Adipocyte (in vitro differentiated cells): ENCODE data around the gene CCR4.
A peak's percentile ranks its signal among the peaks of the same experiment; 100 is the strongest.
"Not testable (repeated sequence)": the region's sequence is repeated elsewhere in the genome, so short reads cannot be mapped to it uniquely, and the experiment has no call there.

Experiments
- DNase-seq: peaks from one replicate; pipeline ENCODE4 v3.0.0-alpha.2; 2015; ENCODE audit warnings: low read depth
- H3K27me3 ChIP-seq: replicated peaks from 2 replicates; pipeline ENCODE4 v1.7.0; 2013; ENCODE audit warnings: mild to moderate bottlenecking, low read length, moderate library complexity; ENCODE audit not compliant: control insufficient read depth, insufficient read depth
- H3K36me3 ChIP-seq: 2 replicates; pipeline ENCODE4 v1.7.0; 2013; ENCODE audit warnings: low read length, mild to moderate bottlenecking, moderate library complexity; ENCODE audit not compliant: control insufficient read depth, insufficient read depth, severe bottlenecking
- H3K4me1 ChIP-seq: 2 replicates; pipeline ENCODE4 v1.7.0; 2013; ENCODE audit warnings: mild to moderate bottlenecking, low read length, moderate library complexity; ENCODE audit not compliant: control insufficient read depth, insufficient read depth
- H3K4me3 ChIP-seq: 2 replicates; pipeline ENCODE4 v1.7.0; 2013; ENCODE audit warnings: mild to moderate bottlenecking, low read length, moderate library complexity
- H3K9ac ChIP-seq: 2 replicates; pipeline ENCODE4 v1.7.0; 2013; ENCODE audit warnings: mild to moderate bottlenecking, low read length, moderate library complexity
- H3K9me3 ChIP-seq: 2 replicates; pipeline ENCODE4 v1.7.0; 2013; ENCODE audit warnings: mild to moderate bottlenecking, low read length, moderate library complexity; ENCODE audit not compliant: control insufficient read depth

Gene CCR4

DNA sequence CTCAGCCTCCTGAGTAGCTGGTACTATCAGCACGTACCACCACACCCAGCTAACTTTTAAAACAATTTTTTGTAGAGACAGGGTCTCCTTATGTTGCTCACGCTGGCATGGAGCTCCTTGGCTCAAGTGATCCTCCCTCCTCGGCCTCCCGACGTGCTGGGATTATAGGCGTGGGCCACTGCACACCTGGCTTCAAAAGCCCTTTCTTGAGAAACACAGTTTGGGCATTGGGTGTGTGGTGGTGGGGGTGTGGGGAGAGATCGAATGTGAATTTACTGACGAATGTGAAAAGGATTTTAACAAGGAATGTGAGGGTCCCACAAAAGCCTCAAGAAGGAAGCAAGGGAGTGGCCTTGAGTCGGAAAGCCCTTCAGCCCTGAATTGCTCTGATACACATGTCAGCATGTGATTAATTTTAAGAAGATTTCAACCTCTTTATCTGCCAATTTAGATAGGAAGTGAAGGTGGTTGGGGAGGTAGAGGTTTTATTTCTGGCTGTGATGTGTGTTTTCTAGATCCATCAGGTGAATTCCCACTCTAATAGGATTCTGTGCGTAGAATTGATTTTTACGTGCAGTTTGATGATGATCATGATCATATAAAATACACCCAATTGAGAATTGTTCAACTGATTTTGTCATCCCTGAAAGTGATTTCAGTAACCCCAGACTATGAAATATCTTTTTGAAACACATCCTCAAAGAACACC lies 1.1 kb downstream of the CCR4 start:
- peaks cover 8% of the 10 kb centered on the region for H3K27me3 ChIP-seq
- no peaks in the 10 kb centered on the region for H3K9me3 ChIP-seq
- no peaks in the 10 kb centered on the region for H3K4me1 ChIP-seq
- H3K36me3 ChIP-seq, result no peaks in the 10 kb centered on the region
- no peak for DNase-seq
- no peak overlapping the region for H3K9ac ChIP-seq
- H3K4me3 ChIP-seq, result no peak overlapping the region

DNA sequence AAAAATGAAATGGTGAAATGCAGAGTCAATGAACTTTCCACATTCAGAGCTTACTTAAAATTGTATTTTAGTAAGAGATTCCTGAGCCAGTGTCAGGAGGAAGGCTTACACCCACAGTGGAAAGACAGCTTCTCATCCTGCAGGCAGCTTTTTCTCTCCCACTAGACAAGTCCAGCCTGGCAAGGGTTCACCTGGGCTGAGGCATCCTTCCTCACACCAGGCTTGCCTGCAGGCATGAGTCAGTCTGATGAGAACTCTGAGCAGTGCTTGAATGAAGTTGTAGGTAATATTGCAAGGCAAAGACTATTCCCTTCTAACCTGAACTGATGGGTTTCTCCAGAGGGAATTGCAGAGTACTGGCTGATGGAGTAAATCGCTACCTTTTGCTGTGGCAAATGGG lies 3.1 kb downstream of the CCR4 start:
- no peaks in the 10 kb centered on the region for H3K4me1 ChIP-seq
- no peak overlapping the region for H3K4me3 ChIP-seq
- no peak for DNase-seq
- no peak overlapping the region for H3K9ac ChIP-seq
- H3K36me3 ChIP-seq, result no peaks in the 10 kb centered on the region
- no peaks in the 10 kb centered on the region for H3K9me3 ChIP-seq
- peaks cover 8% of the 10 kb centered on the region for H3K27me3 ChIP-seq

DNA sequence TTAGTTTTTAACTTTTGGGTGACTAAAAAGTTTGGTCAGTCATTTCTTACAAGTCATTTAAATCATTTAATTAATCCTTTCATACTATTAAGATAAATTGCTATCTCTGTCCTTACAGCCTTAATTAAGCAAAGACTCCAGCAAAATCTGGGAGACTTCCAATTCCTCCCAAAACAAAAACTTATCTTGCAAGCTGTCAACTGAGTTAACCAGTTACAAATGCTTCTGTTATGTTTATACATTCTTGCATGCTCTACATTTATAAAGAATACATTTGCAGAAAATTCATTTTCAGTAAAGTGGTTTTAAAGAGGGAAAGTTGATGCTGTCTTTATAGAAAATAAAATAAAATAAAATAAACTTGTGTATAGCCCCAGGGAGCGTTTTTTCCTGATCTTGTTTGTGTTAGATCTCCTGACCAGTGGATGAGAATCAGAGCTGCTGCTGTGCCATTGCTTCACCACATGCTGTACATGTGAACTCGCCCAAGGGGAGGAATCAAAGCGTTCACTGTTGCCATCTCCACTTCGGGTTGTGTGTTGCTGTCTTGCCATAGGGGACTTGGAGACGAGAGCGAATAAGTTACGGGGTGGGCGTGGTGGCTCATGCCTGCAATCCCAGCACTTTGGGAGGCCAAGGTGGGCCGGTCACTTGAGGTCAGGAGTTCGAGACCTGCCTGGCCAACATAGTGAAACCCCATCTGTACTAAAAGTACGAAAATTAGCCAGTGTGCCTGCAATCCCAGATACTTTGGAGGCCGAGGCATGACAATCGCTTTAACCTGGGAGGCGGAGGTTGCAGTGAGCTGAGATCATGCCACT lies 5.5 kb downstream of the CCR4 start:
- DNase-seq, result peak; percentile 56
- Histone ChIP-seq H3K4me1 (no peaks in the 10 kb centered on the region), H3K4me3 (no peak overlapping the region), H3K36me3 (no peaks in the 10 kb centered on the region), H3K9ac (no peak overlapping the region), H3K9me3 (no peaks in the 10 kb centered on the region), H3K27me3 (no peaks in the 10 kb centered on the region)

DNA sequence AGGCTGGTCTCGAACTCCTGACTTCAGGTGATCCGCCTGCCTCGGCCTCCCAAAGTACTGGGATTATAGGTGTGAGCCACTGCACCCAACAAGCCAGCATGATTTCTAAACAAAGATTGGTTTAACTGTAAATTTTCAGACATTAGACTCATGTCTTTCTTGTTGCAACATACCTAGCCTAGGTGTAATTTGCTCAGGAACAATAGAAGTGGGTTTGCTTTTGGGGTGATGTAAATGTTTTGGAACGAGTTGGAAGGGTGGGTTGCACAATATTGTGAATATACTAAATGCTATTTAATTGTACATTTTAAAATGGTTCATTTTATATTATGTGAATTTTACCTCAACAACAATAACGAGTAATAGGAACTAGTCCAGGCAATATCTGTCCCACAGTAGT lies 7.1 kb downstream of the CCR4 start:
- Histone ChIP-seq H3K9ac (no peak overlapping the region), H3K27me3 (no peaks in the 10 kb centered on the region), H3K4me1 (no peaks in the 10 kb centered on the region), H3K36me3 (no peaks in the 10 kb centered on the region), H3K4me3 (no peak overlapping the region), H3K9me3 (no peaks in the 10 kb centered on the region)
- no peak for DNase-seq

DNA sequence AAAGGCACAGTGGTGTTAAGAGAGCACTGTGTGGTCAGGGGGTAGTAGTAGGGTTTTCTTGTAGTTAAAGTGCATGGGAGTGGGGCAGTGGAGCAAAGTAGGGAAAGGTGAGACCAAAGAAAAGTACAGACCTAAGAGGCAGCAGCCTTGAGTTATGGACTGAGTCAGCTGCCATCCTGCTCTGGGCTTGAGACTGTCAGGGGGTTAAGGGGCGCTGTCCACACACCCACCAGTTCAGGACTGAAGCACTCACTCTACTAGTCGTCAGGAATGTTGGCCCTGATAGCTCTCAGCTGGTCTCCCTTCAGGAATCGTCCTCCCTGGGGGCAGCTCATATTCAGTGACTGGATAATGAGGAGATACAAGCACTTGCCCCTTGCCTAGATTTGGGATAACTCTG lies 7.9 kb downstream of the CCR4 start:
- H3K9me3 ChIP-seq, result no peaks in the 10 kb centered on the region
- no peak overlapping the region for H3K4me3 ChIP-seq
- no peak overlapping the region for H3K9ac ChIP-seq
- H3K27me3 ChIP-seq, result peaks cover 5% of the 10 kb centered on the region
- no peaks in the 10 kb centered on the region for H3K4me1 ChIP-seq
- H3K36me3 ChIP-seq, result no peaks in the 10 kb centered on the region
- no peak for DNase-seq

DNA sequence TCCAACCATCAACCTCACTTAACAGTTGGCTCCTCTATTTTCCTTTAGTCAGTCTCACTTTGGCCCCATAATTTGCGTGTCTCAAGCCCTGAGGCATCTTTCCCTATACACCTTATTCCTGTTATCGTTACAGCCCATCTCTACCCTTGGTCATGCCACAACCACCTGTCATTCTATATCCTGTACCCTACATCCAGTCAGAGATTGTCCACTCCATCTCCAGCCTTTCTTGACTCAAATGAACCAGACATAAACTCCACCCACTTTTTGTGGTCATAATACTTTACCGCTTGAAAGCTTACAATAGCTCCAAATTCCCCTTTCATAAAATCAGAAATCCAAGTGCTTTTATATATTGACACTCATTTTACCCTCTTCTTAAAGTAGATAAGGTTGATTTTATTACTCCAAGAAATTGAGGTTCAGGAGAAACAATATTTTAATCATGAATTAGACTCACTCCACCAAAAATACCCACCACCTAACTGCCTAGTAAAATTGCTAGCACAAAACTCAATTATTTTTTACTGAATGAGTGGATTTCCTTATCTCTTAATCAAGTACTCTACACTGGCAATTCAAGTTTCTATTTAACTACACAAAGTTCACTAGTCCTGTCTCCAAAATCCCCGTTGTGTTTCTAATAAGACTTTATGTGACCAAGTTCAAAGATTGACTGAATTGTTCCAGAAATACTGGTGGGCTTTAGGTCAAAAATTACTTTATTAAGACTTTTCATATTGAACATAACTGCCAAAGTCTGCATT lies 9.1 kb downstream of the CCR4 start:
- DNase-seq, result no peak
- peaks cover 4% of the 10 kb centered on the region for H3K9me3 ChIP-seq
- H3K27me3 ChIP-seq, result peaks cover 5% of the 10 kb centered on the region
- H3K4me3 ChIP-seq, result no peak overlapping the region
- no peaks in the 10 kb centered on the region for H3K36me3 ChIP-seq
- H3K9ac ChIP-seq, result no peak overlapping the region
- no peaks in the 10 kb centered on the region for H3K4me1 ChIP-seq

DNA sequence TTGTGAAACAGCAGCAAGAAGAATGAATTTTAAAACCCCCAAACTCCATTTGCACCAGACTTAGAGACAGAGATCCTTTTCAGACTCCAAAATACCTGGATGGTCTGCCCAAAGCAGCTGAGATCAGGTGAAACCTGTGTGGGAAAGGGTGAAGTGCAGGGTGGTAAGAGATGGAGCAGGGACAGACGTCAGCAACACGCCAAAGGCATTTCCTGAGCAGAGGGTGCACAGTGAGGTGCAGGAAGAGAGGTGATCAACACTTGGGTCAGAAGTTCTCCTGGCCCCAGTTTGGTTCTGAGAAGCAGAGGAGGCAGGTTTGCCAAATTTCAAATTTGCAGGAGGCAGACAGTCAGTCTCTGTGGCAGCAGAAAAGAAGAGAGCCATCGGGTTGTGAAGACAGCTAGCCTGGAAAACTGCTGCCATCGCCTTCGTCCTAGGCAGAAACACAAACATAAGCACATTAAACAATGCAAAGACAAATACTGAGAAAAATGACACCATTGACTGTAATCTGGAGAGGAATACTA lies 9.8 kb downstream of the CCR4 start:
- Histone ChIP-seq H3K27me3 (peaks cover 5% of the 10 kb centered on the region), H3K9ac (no peak overlapping the region), H3K4me3 (no peak overlapping the region), H3K9me3 (peaks cover 10% of the 10 kb centered on the region), H3K4me1 (no peaks in the 10 kb centered on the region), H3K36me3 (no peaks in the 10 kb centered on the region)
- no peak for DNase-seq

DNA sequence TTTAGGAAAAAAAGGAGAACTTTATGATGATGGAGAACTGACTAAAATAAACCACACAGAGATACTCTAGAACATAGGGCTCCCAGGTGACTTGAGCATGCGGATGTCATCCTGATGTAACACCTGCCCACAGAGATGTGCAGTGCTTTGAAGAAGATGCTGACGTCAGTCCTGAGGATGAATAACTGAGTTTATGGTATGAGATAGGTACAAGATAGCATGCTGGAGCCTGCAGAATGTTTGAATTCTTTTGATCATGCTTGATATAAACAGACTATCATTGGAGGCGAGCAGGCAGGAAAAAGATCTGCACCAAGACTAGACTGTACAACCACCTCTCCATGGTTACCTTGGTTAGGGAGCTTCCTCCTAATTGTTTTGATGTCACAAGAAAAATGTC lies 12.4 kb downstream of the CCR4 start:
- no peak for DNase-seq
- H3K27me3 ChIP-seq, result peaks cover 5% of the 10 kb centered on the region
- H3K4me3 ChIP-seq, result no peak overlapping the region
- H3K9me3 ChIP-seq, result peaks cover 13% of the 10 kb centered on the region
- no peak overlapping the region for H3K9ac ChIP-seq
- H3K36me3 ChIP-seq, result no peaks in the 10 kb centered on the region
- H3K4me1 ChIP-seq, result no peaks in the 10 kb centered on the region

DNA sequence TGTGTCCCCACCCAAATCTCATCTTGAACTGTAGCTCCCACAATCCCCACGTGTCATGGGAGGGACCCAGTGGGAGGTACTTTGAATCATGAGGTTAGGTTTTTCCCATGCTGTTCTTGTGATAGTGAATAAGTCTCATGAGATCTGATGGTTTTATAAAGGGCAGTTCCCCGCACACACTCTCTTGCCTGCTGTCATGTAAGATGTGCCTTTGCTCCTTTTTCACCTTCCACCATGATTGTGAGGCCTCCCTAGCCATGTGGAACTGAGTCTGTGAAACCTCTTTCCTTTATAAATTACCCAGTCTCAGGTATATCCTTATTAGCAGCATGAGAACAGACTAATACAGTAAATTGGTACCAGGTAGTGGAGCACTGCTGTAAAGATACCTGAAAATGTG lies 13.3 kb downstream of the CCR4 start:
- not testable (repeated sequence) for DNase-seq

DNA sequence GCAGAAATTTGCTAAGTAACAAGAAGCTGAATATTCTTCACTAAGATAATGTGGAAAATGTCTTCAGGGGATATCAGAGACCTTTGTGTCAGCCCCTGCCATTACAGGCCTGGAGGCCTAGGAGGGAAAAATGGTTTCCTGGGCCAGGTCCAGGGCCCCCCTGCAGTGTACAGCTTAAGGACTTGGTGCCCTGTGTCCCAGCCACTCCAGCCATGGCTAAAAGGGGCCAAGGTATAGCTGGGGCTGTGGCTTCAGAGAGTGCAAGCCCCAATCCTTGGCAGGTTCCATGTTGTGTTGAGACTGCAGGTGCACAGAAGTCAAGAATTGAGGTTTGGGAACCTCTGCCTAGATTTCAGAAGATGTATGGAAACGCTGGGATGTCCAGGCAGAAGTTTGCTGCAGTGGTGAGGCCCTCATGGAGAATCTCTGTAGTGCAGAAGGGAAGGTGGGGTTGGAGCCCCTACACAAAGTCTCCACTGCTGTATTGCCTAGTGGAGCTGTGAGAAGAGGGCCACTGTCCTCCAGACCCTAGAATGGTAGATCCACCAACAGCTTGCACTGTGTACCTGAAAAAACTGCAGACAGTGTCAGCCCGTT lies 14.3 kb downstream of the CCR4 start:
- not testable (repeated sequence) for DNase-seq, H3K27me3 ChIP-seq, H3K4me3 ChIP-seq, H3K36me3 ChIP-seq, H3K9ac ChIP-seq, H3K4me1 ChIP-seq
- peaks cover 13% of the 10 kb centered on the region for H3K9me3 ChIP-seq

More for the DNA sequence above, 13.3 kb downstream of the CCR4 start:
- not testable (repeated sequence) for H3K9ac ChIP-seq, H3K36me3 ChIP-seq, H3K4me1 ChIP-seq, H3K27me3 ChIP-seq, H3K4me3 ChIP-seq
- H3K9me3 ChIP-seq, result peaks cover 13% of the 10 kb centered on the region

DNA sequence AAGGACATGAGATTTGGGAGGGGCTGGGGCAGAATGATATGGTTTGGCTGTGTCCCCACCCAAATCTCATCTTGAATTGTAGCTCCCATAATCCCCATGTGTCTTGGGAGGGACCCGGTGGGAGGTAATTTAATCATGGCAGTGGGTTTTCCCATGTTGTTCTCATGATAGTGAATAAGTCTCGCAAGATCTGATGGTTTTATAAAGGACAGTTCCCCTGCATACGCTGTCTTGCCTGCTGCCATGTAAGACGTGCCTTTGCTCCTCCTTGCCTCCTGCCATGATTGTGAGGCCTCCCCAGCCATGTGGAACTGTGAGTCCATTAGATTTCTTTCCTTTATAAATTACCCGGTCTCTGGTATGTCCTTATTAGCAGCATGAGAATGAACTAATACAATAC lies 15.2 kb downstream of the CCR4 start:
- H3K4me1 ChIP-seq, H3K27me3 ChIP-seq, H3K4me3 ChIP-seq, H3K36me3 ChIP-seq, DNase-seq, H3K9ac ChIP-seq: not testable (repeated sequence)
- H3K9me3 ChIP-seq, result peaks cover 13% of the 10 kb centered on the region
